Ureter (tissue), 1 donor: ENCODE results near the gene GTF2F2. TPM values are rescaled to one million over a fixed set of nuclear protein-coding genes. Genes with fewer than 3 reads are reported as not detected.

Experiments used
- DNase-seq: peaks from one replicate; pipeline ENCODE4 v3.0.0-alpha.2; 2020; ENCODE audit warnings: low spot score
- total RNA-seq: library from RNA; stranded (reverse); gene quantifications from one replicate; pipeline ENCODE4 v1.2.4, GENCODE V29; 2023
- donor health status: DM: yes; HTN: yes; CAD: no.

Gene GTF2F2
- 15.8 TPM for total RNA-seq

- DNase-seq: peak; percentile 92
Observed at GRCh38 chr13:45119991-45120864, at the start of gene GTF2F2. Gene GTF2F2, plus strand, starts transcription at chr13:45120510. Its CDS starts 146 bp downstream, at chr13:45120656.

GRCh38 chr13:45073809-45074208, 46.5 kb upstream of the GTF2F2 start:
- no peak for DNase-seq

- no peak for DNase-seq
Observed at GRCh38 chr13:45074721-45075120, 45.6 kb upstream of the GTF2F2 start.

GRCh38 chr13:45078003-45078402, 42.3 kb upstream of the GTF2F2 start:
- no peak for DNase-seq

- no peak for DNase-seq
Observed at GRCh38 chr13:45082964-45083363, 37.3 kb upstream of the GTF2F2 start.

- no peak for DNase-seq
Observed at GRCh38 chr13:45084515-45084914, 35.8 kb upstream of the GTF2F2 start.

- no peak for DNase-seq
Observed at GRCh38 chr13:45086484-45086883, 33.8 kb upstream of the GTF2F2 start.

- DNase-seq: no peak
Observed at GRCh38 chr13:45092663-45093062, 27.6 kb upstream of the GTF2F2 start.

- no peak for DNase-seq
Observed at GRCh38 chr13:45100573-45101262, 19.6 kb upstream of the GTF2F2 start.

GRCh38 chr13:45101327-45102018, 18.8 kb upstream of the GTF2F2 start:
- DNase-seq: no peak

- DNase-seq: no peak
Observed at GRCh38 chr13:45102136-45102507, 18.2 kb upstream of the GTF2F2 start.

- no peak for DNase-seq
Observed at GRCh38 chr13:45103449-45103848, 16.9 kb upstream of the GTF2F2 start.

GRCh38 chr13:45104261-45104660, 16.0 kb upstream of the GTF2F2 start:
- DNase-seq: no peak

- no peak for DNase-seq
Observed at GRCh38 chr13:45105895-45106294, 14.4 kb upstream of the GTF2F2 start.

GRCh38 chr13:45107539-45107938, 12.8 kb upstream of the GTF2F2 start:
- DNase-seq: no peak

GRCh38 chr13:45108716-45109101, 11.6 kb upstream of the GTF2F2 start:
- DNase-seq: no peak

- no peak for DNase-seq
Observed at GRCh38 chr13:45109102-45109720, 11.1 kb upstream of the GTF2F2 start.

- no peak for DNase-seq
Observed at GRCh38 chr13:45113233-45114224, 6.8 kb upstream of the GTF2F2 start.

GRCh38 chr13:45119469-45119990, 780 bp upstream of the GTF2F2 start:
- no peak for DNase-seq

- no peak for DNase-seq
Observed at GRCh38 chr13:45120967-45121831, 889 bp downstream of the GTF2F2 start.
